Ovary (tissue), 3 donors: Measurements from ENCODE around the gene ANKLE1.

Experiments used
- POLR2A ChIP-seq: fragments of 450-650 bp; IDR thresholded peaks from one replicate; pipeline ENCODE4 v1.6.1; 2017; ENCODE audit warnings: antibody characterized with exemption, mild to moderate bottlenecking, moderate library complexity
- TF ChIP-seq, protein P1 (sequence below), 3 donors: fragments of 450-650 bp in 2 of 3; fragments of 200-600 bp in 1 of 3; IDR thresholded peaks; one replicate each; pipeline versions ENCODE4 v1.5.1 to v1.8.0; 2016 to 2022; ENCODE audit warnings: antibody characterized with exemption in 3 of 3, mild to moderate bottlenecking in 1 of 3
- donor health status: DM: no; HTN: no; CAD: no.

DNA sequence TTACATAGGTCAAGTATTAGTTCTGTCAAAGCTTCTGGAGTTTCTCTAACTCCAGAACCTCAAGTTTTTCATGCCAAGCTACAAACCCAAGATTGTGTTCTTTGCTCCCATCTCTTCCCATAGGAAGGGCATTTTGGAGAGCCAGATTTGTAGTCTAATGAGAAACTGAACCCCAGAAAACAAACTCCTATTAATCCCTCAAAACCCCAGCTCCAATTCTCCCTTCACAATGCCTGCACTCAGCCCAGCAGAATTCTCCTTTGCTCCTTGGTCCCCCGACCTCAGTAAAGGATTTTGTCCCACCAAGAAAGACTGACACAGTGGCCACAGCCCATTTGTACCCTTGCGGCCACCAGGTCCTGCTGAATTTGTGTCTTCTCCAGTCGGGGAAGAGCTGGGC is 25.6 kb upstream of the ANKLE1 start:
- TF ChIP-seq, protein P1, sequence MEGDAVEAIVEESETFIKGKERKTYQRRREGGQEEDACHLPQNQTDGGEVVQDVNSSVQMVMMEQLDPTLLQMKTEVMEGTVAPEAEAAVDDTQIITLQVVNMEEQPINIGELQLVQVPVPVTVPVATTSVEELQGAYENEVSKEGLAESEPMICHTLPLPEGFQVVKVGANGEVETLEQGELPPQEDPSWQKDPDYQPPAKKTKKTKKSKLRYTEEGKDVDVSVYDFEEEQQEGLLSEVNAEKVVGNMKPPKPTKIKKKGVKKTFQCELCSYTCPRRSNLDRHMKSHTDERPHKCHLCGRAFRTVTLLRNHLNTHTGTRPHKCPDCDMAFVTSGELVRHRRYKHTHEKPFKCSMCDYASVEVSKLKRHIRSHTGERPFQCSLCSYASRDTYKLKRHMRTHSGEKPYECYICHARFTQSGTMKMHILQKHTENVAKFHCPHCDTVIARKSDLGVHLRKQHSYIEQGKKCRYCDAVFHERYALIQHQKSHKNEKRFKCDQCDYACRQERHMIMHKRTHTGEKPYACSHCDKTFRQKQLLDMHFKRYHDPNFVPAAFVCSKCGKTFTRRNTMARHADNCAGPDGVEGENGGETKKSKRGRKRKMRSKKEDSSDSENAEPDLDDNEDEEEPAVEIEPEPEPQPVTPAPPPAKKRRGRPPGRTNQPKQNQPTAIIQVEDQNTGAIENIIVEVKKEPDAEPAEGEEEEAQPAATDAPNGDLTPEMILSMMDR (IDR thresholded peaks at IDR 0.05) = no peak
- no peak for TF ChIP-seq POLR2A
